Fibroblast of lung (primary cell): ENCODE data around the gene ABR. TPM values are rescaled to one million over a fixed set of nuclear protein-coding genes. Genes with fewer than 3 reads are reported as not detected.

Source experiments
- DNase-seq, 2 donors: peaks; one replicate each; pipeline versions ENCODE4 v3.0.0 to v3.0.0-alpha.2; 2010; ENCODE audit warnings: low read depth in 2 of 2
- H2AFZ ChIP-seq: 2 replicates; pipeline ENCODE4 v1.5.1; 2012; ENCODE audit warnings: low read length, control low read depth, inconsistent platforms
- H3K27ac ChIP-seq: 2 replicates; pipeline ENCODE4 v1.5.1; 2011; ENCODE audit warnings: low read length, control low read depth; ENCODE audit not compliant: insufficient read depth
- H3K27me3 ChIP-seq: 2 replicates; pipeline ENCODE4 v1.5.1; 2011; ENCODE audit warnings: mild to moderate bottlenecking, low read length; ENCODE audit not compliant: control insufficient read depth, insufficient read depth
- H3K36me3 ChIP-seq: 2 replicates; pipeline ENCODE4 v1.5.1; 2011; ENCODE audit warnings: low read length; ENCODE audit not compliant: control insufficient read depth, insufficient read depth
- H3K4me1 ChIP-seq: 2 replicates; pipeline ENCODE4 v1.5.1; 2011; ENCODE audit warnings: low read length; ENCODE audit not compliant: control insufficient read depth, insufficient read depth; ENCODE audit errors: extremely low read depth
- H3K4me2 ChIP-seq: 2 replicates; pipeline ENCODE4 v1.5.1; 2011; ENCODE audit warnings: low read length, control low read depth; ENCODE audit not compliant: insufficient read depth; ENCODE audit errors: extremely low read depth
- H3K4me3 ChIP-seq, 4 experiments: fragments of 200-600 bp in 1 of 4; sonication (generic) in 1 of 4; replicated peaks in 1 of 4; 2 replicates each; pipeline ENCODE4 v1.5.1; 2011 to 2016; ENCODE audit warnings: low read length in 4 of 4, low read depth in 3 of 4, mild to moderate bottlenecking in 3 of 4, control low read depth in 2 of 4, inconsistent platforms in 1 of 4, mixed read lengths in 1 of 4; ENCODE audit not compliant: insufficient read depth in 1 of 4; ENCODE audit errors: control extremely low read depth in 1 of 4
- H3K79me2 ChIP-seq: 2 replicates; pipeline ENCODE4 v1.5.1; 2012; ENCODE audit warnings: mild to moderate bottlenecking, low read length, inconsistent platforms; ENCODE audit not compliant: control insufficient read depth, insufficient read depth
- H3K9ac ChIP-seq: 2 replicates; pipeline ENCODE4 v1.5.1; 2011; ENCODE audit warnings: mild to moderate bottlenecking, low read length, control low read depth; ENCODE audit not compliant: insufficient read depth
- H3K9me3 ChIP-seq: 2 replicates; pipeline ENCODE4 v1.5.1; 2012; ENCODE audit warnings: low read depth, low read length; ENCODE audit not compliant: control insufficient read depth, insufficient read depth
- H4K20me1 ChIP-seq: 2 replicates; pipeline ENCODE4 v1.5.1; 2011; ENCODE audit warnings: low read length; ENCODE audit not compliant: control insufficient read depth, insufficient read depth; ENCODE audit errors: extremely low read depth
- CTCF ChIP-seq, 2 donors: IDR thresholded peaks in 1 of 2; conservative IDR thresholded peaks in 1 of 2; 1 replicate in 1 of 2; 2 replicates in 1 of 2; pipeline ENCODE4 v1.5.1; 2011 to 2012; ENCODE audit warnings: low read length in 2 of 2, control low read depth in 1 of 2, inconsistent platforms in 1 of 2, low read depth in 1 of 2, mild to moderate bottlenecking in 1 of 2
- EZH2 ChIP-seq: IDR thresholded peaks from 2 replicates; pipeline ENCODE4 v1.5.1; 2012; ENCODE audit warnings: low read length, control low read depth, mild to moderate bottlenecking; ENCODE audit errors: missing control alignments
- polyA plus RNA-seq, 2 donors: library from polyadenylated mRNA; depleted of rRNA in 1 of 2; stranded (reverse) in 1 of 2; unstranded in 1 of 2; fragments of >200 nt; gene quantifications; 2 replicates each; pipeline ENCODE4 v1.2.1, GENCODE V29; 2011 to 2012; ENCODE audit warnings: missing spikeins in 1 of 2
- total RNA-seq: library from RNA; depleted of rRNA; stranded (reverse); fragments of >200 nt; gene quantifications from 2 replicates; pipeline ENCODE4 v1.2.1, GENCODE V29; 2014

Gene ABR
- total and polyA plus RNA-seq, 2 donors (not counting 1 experiment from before 2014, with no cell fraction given) = 43.7 to 84.7 TPM

DNA sequence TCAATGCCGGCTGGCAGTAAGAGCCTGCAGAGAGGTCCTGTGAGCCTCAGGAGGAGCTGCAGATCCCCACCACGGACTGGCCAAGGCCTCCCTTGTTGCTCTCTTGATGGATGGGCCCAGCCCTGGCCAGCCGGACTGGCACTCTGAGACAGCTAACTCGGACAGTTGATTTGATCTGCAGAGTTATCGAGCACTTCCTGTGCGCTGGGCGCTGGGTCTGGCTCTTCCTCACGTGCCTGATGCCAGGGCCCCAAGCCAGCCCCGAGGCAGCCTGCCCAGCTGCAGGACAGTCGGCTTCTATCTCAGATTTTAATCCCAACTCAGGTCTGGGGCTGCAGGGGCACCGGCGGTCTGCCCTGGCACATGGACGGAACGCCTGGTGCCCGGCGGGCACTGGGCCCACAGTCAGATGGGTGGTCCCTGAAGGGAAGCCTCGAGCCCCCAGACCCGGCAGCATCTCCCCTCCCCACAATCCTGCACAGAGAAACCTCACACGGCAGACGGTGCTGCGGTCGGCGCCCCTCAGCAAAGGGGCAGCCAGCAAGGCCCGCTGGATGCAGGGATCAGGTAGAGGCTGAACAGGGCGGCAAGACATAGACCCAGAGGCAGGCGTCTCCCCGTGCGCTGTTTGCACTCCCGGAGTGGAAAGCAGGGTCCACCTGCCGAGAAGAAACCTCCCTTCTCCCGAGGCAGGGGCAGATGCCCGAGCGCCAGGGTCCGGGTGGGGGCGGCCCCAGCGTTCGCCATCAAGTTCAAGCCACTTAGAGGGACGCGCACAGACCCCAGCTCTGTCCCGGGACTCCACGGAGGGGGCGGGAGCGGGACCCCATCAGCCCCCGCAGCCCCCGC, 148.9 kb downstream of the ABR start:
- peak in 1 of 2 donors; percentile 22 for DNase-seq
- H4K20me1 ChIP-seq = no peaks in the 10 kb centered on the region
- TF ChIP-seq CTCF (conservative IDR thresholded peaks at IDR 0.05 in 1 of 2, IDR thresholded peaks at IDR 0.05 in 1 of 2; ENCODE audit: low read depth in 1 of 2, low read length in 2 of 2) (no peak), EZH2 (no peak)
- H3K4me1 ChIP-seq = peaks cover 23% of the 10 kb centered on the region
- no peak overlapping the region for H3K27ac ChIP-seq
- no peaks in the 10 kb centered on the region for H3K79me2 ChIP-seq
- H3K36me3 ChIP-seq = no peaks in the 10 kb centered on the region
- H3K4me2 ChIP-seq = peak overlapping the region; percentile 54
- no peak overlapping the region for H3K9ac ChIP-seq
- H3K27me3 ChIP-seq = no peaks in the 10 kb centered on the region
- H3K9me3 ChIP-seq = no peaks in the 10 kb centered on the region
- H2AFZ ChIP-seq = no peak overlapping the region
- H3K4me3 ChIP-seq = peak overlapping the region in 3 of 4 experiments; percentile 9 to 45 (median 15)

DNA sequence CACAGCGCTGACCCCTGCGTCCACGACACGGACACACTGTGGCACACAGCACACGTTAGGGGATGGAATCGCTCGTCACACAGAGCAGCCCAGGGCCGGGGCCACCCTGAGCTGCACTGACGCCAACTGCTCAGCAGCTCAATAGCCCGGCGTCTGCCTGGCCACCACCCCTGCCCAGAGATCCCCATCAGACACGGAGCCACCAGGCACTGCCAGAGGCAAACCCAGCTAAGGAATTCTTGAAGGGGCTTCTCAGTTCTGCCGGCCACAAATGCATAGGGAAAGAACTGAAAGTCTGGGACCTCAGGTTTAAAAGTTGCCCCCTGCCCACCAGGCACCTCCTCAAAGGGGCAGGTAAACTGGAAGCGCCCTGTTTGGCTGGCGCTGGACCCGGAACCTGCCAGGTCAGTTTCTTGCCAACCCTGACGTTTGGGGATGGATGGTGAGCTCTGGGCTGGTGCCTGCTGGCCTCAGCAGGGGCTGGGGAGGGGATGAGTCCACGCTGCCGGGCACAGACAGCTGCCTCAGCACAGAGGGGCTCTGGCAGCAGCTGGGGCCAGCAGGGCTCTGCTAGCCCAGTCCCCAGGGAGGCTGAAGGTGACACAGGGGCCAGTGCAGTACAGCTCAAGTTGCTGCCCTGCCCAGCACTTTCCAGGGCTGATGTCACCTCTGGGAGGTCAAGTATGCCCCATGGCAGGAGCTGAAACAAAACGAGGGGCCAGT, 149.7 kb downstream of the ABR start:
- Histone ChIP-seq H3K36me3 (no peaks in the 10 kb centered on the region), H3K9ac (no peak overlapping the region), H3K4me1 (peaks cover 23% of the 10 kb centered on the region), H3K9me3 (no peaks in the 10 kb centered on the region), H3K4me2 (peak overlapping the region; percentile 54), H3K27me3 (no peaks in the 10 kb centered on the region), H4K20me1 (no peaks in the 10 kb centered on the region), H3K79me2 (no peaks in the 10 kb centered on the region), H3K27ac (peak overlapping the region; percentile 74), H2AFZ (no peak overlapping the region), H3K4me3 (peak overlapping the region in 1 of 4 experiments; percentile 45)
- TF ChIP-seq EZH2 = no peak
- TF ChIP-seq CTCF (conservative IDR thresholded peaks at IDR 0.05 in 1 of 2, IDR thresholded peaks at IDR 0.05 in 1 of 2; ENCODE audit: low read depth in 1 of 2, low read length in 2 of 2) = no peak
- no peak for DNase-seq

GRCh38 chr17:1029196-1029921, 150.4 kb downstream of the ABR start:
- no peaks in the 10 kb centered on the region for H3K36me3 ChIP-seq
- no peaks in the 10 kb centered on the region for H3K27me3 ChIP-seq
- peak overlapping the region; percentile 43 for H2AFZ ChIP-seq
- peak overlapping the region; percentile 83 for H3K4me2 ChIP-seq
- peak overlapping the region; percentile 74 for H3K27ac ChIP-seq
- H4K20me1 ChIP-seq = no peaks in the 10 kb centered on the region
- peak overlapping the region; percentile 58 for H3K9ac ChIP-seq
- peak overlapping the region in 1 of 4 experiments; percentile 17 for H3K4me3 ChIP-seq
- H3K9me3 ChIP-seq = no peaks in the 10 kb centered on the region
- no peak for TF ChIP-seq CTCF (conservative IDR thresholded peaks at IDR 0.05 in 1 of 2, IDR thresholded peaks at IDR 0.05 in 1 of 2; ENCODE audit: low read depth in 1 of 2, low read length in 2 of 2)
- no peak for TF ChIP-seq EZH2
- no peaks in the 10 kb centered on the region for H3K79me2 ChIP-seq
- peak; percentile 59 to 75 for DNase-seq
- peaks cover 23% of the 10 kb centered on the region for H3K4me1 ChIP-seq
